Hematopoietic multipotent progenitor cell treated with erythropoietin and hydrocortisone succinate and interleukin-3 and kit ligand, for 6 days (in vitro differentiated cells): ENCODE results near the gene IL1F10.

Experiments used
- DNase-seq: peaks from one replicate; pipeline ENCODE4 v3.0.0-alpha.2; 2015

IL1F10 gene, protein sequence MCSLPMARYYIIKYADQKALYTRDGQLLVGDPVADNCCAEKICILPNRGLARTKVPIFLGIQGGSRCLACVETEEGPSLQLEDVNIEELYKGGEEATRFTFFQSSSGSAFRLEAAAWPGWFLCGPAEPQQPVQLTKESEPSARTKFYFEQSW

DNA sequence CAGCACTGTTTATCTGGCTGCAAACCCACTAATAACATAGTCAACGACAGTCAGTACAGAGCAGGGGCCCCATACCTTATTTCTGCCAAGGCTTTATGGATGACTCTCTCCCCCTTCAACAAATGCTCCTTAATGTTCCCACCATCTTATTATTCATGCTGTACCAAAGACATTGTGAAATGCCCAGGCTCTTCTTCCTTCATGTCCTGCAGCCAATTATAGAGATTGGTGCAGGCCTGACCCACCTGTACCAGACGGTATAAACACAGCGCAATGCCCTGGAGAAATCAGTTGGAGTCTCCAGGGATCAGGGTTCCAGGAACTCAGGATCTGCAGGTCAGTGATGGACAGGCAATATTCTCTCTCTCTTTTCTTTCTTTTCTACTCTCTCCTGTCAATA, at the start of gene IL1F10:
TSS of gene IL1F10 (plus strand) at position 290 of the 400 bp plus-strand sequence. CDS start 4,769 bp downstream, outside the sequence.
- no peak for DNase-seq

DNA sequence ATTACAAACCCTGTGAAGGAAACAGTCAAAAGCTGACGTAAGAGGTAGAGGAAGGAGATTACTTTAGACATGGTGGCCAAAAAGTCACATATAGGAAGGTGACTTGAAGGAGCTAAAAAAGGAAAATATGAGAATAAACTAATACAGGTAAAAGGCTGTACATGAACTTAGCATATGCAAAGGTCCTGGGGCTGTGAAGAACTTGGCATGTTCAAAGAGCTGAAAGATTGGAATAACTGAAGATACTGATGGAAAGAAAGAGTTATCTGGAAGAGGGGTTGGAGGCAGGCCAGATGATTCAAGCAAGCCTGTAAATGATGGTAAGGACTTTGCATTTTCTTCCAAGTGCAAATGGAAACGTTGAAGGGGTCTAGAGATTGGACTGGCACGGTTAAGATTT, 49.3 kb upstream of the IL1F10 start:
- no peak for DNase-seq

DNA sequence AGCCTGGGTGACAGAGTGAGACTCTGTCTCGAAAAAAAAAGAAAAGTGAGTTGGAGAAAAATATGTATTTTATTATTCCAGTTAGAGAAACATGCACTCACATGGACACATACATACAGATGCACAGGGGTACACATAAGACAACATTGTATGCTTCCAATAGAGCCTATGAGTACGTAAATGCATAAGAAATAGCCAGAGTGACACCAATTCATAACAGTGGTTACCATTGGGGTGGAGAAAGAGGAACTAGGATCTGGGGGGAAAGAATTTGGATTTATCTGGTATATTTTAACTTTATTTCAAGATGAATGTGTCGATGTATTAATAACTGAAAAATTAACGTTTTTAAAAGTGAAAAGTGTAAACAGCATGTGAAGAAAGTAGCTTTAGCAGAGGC, 46.5 kb upstream of the IL1F10 start:
- no peak for DNase-seq

DNA sequence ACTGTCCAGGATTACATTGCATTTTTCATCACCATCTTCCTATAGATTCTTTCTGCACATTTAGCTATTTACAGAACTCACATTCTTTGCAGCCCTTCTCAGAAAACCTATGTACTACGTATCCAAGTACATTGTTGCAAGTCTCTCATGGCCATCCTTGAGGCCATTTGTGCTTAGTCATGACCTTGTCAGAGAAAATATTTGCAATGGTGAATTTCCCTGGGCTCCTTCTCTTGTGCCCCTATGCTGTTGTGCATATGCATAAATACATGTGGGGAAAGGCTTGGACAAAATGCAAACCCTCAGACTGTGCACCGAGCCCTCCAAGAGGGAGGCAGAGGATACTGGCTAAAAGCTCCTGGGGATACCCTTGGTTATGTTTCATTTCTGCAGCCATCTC, 43.0 kb upstream of the IL1F10 start:
- DNase-seq, result no peak

DNA sequence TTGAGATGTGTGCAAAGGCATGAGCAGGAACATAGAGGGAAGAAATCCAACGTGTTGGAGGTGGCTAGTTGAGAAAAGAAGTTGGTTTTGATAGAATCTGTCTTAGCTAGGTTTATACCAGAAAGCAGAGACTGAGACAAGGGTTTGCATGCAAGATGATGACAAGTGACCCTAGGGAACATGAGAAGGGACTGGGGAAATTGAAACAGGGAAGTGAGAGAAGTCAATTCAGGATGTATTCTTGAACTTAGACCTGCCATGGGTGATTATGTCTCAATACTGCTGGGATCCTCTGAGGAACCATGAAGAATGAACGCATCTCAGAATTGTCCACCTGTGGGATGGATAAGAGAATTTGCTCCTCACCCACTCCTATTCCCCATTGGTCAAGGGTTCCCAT, 42.0 kb upstream of the IL1F10 start:
- no peak for DNase-seq

DNA sequence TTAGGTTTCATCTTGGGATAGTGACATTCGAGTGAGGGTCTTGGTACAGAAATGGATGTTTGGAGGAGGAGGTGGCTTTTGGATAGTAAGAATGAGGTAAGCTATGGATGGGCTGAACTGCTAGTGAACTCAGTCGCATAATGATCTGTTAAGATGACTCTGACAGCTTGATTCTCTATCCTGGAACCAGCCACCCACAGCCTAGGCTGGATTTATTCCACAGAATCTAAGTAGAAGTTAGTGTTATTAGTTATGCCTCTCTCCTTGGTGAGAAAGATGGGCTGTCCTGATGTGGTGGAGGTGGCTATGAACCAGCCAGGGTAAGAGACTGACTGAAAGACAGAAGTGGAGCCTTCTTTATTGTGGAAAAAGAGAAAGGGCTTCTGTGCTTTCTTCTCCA, 40.1 kb upstream of the IL1F10 start:
- no peak for DNase-seq

DNA sequence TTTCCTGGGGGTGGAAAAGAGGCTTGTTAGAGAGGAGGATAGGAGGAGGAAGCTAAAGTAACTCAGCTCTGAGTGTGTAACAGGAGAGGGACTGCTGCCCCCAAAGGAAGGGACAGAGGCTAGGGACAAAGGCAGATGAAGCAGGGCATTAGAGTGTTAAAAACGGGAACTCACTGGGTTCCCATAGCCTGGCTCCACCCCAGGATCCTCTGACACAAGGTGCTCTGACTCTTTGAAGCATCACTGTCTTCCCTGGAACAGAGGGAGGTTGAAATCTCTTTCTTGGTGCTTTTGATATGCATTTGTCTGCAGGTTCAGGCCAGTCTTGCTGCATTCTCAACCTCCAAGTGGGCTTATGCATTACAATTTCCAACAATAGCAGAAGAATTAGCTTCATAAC, 39.7 kb upstream of the IL1F10 start:
- DNase-seq, result no peak

DNA sequence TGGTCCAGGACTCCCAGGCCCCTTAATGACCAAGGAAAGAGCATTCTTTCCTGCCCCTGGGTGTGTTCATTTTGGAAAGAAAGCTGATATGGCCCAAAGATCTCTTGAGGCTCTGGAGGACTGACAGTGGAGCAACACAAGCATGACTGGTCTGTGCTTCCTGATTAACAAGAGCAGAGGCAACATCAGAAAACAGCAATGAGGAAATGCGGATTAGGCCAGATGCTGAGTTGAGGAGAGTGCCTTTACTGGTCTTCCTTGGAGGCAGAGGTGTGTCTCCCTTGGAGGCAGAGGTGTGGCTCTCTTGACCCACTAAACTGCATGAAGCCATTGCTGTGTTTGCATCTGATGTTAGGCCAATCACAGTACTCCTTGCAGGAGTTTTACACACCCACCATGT, 35.0 kb upstream of the IL1F10 start:
- DNase-seq, result no peak

DNA sequence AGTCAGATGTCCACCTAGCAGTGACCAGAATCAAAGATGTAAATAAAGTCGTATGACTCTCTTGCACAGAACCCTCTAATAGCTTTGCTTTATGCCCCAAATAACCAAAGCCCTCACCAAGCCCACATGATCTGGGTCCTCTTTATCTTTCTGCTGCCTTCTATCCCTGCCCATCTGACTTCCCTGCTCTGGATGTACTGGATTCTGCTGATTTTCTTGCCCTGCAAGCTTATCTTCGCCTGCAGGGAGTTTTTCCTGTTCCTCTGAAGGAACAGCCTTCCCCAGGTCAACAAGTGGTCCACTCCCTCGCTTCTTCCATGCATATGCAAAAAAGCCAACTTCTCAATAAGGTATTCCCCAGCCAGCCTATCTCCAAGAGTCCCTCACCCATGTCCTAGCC, 33.8 kb upstream of the IL1F10 start:
- DNase-seq, result peak; percentile 10

DNA sequence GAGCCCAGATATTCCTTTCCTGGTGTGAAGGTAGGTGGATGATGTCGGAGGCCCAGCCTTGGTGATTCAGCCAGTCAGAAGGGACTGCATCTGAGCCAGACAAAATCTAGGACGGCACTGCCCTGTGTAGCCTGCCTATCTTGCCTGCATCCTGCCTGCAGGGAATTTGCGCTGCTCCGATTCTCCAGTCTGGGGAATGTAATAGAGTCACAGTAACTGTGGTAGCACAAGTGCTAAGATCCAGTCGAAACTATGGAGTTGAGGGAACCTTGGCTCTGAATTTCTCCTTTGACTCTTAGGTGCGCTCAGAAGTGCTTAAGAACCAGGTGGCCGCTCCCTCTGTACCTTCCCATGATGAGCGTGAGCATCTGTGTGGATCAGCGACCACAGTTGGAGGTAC, 31.0 kb upstream of the IL1F10 start:
- no peak for DNase-seq

DNA sequence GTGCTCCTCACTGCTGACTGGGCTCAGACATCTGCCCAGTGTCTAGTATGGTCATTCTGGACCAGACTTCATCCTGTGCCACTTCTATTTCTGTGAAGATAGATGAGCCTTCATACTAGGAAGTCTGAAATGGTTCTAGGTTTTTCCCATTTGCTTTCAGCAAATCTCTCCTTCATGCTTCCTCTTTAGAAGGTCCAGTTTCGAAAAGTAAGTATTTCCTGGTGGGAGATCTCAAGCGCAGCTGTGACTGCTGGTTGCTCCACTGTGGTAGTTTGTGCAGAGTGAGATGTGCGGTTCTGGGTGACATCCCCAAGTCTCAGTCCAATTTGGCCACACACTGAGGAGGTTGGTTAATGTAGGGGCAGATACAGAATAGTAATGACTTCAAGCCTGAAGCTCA, 29.5 kb upstream of the IL1F10 start:
- DNase-seq, result no peak

DNA sequence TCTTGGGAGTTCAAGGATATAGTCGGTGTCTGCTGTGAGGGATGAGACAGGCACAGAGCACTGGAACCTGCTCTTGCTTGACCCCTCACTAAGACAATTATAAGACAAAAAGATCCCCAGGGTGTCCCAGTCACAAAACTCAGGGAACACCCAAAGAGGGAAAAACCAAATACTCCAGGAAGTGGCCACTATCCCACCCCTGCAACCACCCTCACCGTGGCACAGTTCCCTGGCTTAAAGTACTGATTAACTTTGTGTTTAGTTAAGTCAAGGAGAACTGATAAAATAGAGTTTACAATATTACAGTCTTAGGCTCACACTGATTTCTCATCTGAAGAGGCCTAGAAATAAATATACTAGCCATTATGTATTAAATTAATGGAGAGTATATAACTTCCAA, 28.6 kb upstream of the IL1F10 start:
- DNase-seq, result no peak

DNA sequence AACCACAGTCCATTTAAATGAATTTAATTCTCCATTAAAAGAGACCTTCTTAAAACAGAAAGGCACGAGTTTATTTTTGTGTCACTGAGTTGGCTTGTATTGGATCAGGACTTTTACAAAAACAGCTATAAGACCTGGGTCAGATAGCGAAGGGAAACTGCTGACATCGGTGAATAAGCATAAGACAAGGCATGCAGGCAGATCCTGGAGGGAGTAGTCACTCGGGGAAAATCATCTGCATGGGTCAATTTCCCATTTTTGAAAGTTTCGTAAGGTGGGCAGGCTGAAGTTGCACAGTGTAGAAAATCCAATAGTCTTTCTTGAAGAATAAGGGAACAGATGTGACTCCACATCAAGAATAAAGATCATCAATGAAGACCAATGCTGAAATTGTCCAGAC, 28.1 kb upstream of the IL1F10 start:
- DNase-seq, result no peak

DNA sequence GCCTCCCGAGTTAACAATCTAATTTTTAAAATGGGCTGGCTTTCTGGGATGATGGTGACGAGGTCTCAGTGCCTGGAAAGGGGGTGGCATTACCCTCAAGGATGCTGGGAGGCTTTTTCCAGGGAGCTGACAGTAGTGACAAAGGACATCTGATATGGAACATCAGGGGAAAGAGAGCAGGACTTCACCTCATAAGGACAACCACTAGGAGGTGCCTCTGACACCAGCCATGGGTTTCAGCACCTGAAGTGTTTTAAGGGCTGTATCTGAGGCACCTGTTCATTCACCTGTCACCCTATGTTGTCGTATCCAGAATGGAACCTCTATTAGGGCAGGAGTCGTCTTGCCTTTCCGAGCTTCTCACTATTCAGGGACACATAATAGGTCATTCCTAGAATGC, 25.9 kb upstream of the IL1F10 start:
- DNase-seq, result no peak

DNA sequence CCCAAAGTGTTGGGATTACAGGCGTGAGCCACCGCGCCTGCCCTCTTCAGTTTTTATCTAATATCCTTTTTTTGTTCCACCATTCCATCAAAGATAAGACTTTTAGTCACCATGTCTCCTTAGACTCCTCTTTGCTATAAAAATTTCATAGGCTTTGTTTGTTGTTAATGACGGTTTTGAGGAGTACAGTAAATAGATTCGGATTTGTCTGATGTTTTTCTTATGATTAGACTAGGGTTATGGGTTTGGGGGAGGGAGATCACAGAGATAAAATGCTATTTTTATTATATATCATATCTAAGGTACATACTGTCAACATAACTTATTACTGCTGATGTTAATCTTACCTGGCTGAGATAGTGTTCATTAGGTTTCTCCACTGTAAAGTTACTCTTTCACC, 21.3 kb upstream of the IL1F10 start:
- DNase-seq, result no peak

DNA sequence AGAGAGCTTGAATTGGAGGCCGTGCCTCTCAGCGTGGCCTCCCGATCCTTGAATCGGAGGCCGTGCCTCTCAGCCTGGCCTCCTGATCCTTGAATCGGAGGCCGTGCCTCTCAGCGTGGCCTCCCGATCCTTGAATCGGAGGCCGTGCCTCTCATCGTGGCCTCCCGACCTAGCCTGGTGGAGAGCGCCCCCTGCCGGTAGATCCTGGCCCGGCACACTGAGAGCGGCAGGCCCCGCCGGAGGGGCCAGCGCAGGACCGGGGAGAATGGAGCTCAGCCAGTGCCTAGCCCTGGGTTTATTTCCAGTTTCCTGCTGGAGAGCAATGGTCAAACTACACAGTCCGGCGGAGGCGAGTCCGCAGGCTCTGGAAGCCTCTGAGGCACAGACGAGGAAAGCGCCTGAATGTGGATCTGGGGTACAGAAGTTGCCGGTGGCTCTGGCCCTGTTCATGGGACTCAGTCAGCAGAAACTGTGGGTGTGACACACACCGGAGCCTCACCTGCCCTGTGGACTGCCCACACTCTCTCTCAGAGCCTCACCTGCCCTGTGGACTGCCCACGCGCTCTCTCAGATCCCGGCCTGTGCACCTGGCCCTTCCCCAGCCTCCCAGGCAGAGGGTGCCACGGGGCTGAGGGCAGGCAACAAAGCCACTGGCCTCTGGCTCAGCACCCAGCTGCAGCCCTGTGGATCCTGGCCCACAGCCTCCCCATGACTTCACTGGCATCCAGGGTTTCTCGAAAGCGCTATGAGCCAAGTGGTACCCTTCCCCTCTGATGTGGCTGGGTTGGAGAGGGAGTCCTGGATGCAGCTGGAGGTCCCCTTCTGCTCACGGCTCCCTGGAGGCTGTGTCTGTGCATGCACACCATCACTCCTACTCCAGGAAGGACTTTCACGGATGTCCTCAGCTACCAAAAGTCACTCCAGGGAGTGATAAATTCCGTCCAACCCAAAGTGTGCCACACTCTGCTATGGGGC, 16.6 kb upstream of the IL1F10 start:
- DNase-seq, result no peak

DNA sequence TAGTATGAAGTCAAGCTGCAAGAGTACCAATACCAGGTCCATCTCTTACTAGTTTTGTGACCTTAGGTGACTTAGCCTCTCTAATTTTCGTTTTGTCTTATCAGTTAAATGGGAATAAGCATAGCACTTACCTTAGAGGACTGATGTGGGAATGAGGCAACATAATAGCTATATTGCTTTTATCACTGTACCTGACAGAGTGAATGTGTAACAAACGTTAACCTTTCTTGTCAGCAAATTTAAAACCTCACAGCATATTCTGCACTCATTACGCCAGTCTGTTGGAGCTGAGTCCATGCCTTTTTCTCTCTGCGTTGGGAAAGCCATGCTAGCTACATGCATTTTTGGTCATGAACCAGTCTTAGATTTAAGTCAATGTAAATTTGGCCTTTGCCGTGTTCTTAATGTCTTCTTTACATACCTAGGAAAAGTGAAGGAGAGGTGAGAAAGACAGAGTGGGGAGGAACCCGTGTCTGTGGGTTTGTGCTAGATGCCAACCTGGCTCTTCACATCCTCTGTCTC, 15.3 kb upstream of the IL1F10 start, which contains the start of gene IL36B:
TSS of gene IL36B (minus strand) at position 472 of the 522 bp plus-strand sequence.
- no peak for DNase-seq

DNA sequence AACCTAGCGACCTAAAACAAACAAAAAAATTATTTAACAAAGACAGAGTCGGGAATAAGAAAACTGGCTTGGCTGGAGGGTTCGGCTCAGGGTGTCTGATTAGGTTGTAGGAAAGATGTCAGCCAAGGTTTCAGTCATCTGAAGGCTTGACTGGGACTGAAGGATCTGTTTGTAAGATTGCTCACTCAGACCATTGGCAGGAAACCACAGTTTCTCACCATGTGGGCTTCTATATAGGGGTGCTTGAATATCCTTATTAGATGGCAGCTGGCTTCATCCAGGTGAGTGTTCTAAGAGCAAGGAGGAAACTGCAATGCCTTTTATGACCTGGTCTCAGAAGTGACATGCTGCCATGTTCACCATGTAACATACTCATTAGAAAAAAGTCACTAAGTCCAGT, 14.1 kb upstream of the IL1F10 start:
- no peak for DNase-seq

DNA sequence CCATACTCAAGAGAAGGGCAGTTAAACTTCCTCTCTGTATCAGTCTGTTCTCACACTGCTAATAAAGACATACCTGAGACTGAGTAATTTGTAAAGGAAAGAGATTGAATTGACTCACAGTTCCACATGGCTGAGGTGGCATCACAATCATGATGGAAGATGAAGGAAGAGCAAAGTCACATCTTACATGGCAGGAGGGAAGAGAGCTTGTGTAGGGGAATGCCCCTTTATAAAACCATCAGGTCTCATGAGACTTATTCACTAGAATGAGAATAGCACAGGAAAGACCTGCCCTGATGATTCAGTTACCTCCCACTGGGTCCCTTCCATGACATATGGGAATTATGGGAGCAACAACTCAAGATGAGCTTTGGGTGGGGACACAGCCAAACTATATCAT, 13.7 kb upstream of the IL1F10 start:
- no peak for DNase-seq

DNA sequence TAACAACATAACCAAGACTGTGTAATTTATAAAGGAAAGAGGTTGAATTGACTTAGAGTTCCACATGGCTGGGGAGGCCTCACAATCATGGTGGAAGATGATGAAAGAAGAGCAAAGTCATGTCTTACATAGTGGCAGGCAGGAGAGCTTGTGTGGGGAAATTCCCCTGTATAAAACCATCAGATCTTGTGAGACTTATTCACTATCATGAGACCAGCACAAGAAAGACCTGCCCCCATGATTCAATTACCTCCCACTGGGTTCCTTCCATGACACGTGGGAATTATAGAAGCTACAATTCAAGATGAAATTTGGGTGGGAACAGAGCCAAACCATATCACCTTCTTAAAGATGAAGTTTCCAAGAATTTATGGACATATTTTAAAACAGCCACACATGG, 11.2 kb upstream of the IL1F10 start:
- DNase-seq, result no peak

DNA sequence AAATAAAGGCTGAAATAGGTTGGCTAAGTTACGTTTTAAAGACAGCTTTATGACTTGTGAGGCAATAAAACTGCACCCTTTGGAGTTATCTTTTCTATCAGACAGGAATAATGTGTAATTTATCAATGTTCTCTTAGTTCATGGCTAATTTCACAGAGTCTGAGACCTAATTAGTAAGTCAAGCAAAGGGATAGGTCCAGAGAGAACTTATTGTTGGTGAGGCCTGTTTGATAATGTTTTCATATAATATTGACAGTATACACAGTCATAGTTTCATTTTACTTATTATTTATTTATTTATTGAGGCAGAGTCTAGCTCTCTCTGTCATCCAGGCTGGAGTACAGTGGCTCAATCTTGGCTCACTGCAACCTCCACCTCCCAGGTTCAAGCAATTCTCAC, 10.7 kb upstream of the IL1F10 start:
- DNase-seq, result no peak

DNA sequence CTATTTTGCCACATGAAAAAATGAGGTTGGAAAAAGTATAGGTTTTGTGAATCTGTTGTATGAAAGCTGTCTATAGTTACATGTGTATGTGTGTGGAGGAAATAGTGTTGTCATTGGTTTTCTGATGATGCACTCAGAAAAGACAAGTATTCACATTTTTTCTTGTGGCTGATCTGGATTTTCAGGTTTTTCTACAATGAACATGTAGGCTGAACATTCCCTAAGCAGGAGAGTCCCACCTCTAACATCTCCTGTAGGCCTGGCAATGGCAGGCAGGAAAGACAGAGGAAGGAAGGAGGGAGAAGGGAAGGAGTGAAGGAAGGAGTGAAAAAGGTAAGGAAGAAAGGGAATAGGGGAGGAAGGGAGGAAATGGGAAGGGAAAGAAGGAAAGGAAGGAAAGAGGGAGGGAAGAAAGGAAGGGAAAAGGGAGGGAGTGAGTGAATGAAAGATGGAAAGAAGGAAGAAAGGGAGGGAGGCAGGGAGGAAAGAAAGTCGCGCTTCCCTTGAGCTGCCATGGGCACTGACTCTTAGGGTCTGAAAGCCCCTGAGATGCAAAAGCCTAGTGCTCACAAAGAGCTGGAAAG, 9.3 kb upstream of the IL1F10 start:
- DNase-seq, result no peak

DNA sequence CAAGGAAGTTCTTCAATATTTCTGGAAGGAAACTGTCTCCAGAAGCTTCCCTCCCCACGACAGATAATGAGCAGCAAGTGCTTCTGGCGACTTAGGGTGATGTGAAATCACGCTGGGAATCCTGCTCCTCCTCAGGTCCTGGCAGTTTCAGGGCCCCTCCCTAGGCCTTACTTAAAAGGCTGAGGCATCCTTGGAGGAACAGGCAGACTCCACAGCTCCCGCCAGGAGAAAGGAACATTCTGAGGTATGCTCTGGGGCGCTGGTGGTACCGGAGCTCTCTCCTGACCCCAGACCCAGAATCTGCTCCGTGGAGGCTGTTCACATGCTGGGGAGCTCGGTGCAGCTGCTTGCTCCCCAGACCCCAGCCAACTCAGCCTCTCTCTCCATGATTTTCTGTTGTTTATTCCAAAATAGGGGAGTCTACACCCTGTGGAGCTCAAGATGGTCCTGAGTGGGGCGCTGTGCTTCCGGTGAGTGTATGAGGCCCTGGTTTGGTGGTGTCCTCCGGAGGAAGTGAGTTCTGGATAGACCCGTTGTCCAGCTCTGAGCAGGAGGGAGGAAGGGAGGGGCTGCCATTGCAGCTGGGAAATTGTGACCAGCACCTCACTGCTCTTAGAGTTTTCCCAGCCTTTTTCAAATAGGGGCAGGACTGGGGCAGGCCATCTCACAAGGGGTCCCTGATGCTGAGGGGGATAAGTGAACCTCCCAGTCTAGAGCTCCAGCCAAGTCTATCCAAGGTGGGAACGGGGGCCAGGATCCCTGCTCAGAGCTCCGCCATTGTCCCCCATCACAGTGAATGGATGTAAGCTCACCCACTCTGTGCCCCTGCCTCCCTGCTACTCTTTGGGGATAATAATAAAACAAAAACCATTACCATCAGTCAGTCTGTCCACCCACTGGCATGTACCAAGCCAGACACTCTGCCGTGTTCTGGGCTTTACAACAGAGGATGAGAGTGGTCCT, 8.5 kb upstream of the IL1F10 start, which contains the start of gene IL36RN:
TSS of gene IL36RN (plus strand) at position 201 of the 963 bp plus-strand sequence. CDS start at position 442, 241 bp downstream.
- no peak for DNase-seq
